GM18909 (cell line): Measurements from ENCODE around the gene CACFD1.

Experiments
- ATAC-seq: cut with Tn5 transposase; IDR thresholded peaks from one replicate; pipeline ENCODE4 v1.9.1; 2021; ENCODE audit warnings: mild to moderate bottlenecking; ENCODE audit not compliant: unreplicated experiment, poor library complexity

The CACFD1 gene

GRCh38 chr9:133459476-133460404 is at the start of gene CACFD1:
TSS of gene CACFD1 (plus strand) at chr9:133459978. CDS start at chr9:133460067, 89 bp downstream.
- peak; percentile 83 for ATAC-seq

- ATAC-seq: no peak
Measured at GRCh38 chr9:133415170-133415569, 44.6 kb upstream of the CACFD1 start.

GRCh38 chr9:133417541-133418461 is 42.0 kb upstream of the CACFD1 start, which contains the start of gene REXO4:
TSS of gene REXO4 (minus strand) at chr9:133418010. CDS start at chr9:133417844, 166 bp downstream.
- peak; percentile 76 for ATAC-seq

GRCh38 chr9:133419005-133419404 is 40.8 kb upstream of the CACFD1 start:
- no peak for ATAC-seq

GRCh38 chr9:133420392-133420827 is 39.4 kb upstream of the CACFD1 start:
- ATAC-seq: no peak

- peak; percentile 39 for ATAC-seq
Measured at GRCh38 chr9:133421615-133422542, 37.9 kb upstream of the CACFD1 start, which contains the start of gene ADAMTS13. TSS of gene ADAMTS13 (plus strand) at chr9:133422367. CDS start at chr9:133422444, 77 bp downstream.

- no peak for ATAC-seq
Measured at GRCh38 chr9:133423216-133423615, 36.6 kb upstream of the CACFD1 start.

- ATAC-seq: no peak
Measured at GRCh38 chr9:133424187-133424586, 35.6 kb upstream of the CACFD1 start.

GRCh38 chr9:133425049-133425632 is 34.6 kb upstream of the CACFD1 start:
- ATAC-seq: no peak

GRCh38 chr9:133426011-133426410 is 33.8 kb upstream of the CACFD1 start:
- ATAC-seq: no peak

GRCh38 chr9:133427658-133428348 is 32.0 kb upstream of the CACFD1 start:
- ATAC-seq: no peak

GRCh38 chr9:133428617-133429101 is 31.1 kb upstream of the CACFD1 start:
- ATAC-seq: no peak

- no peak for ATAC-seq
Measured at GRCh38 chr9:133429214-133429613, 30.6 kb upstream of the CACFD1 start.

GRCh38 chr9:133429641-133430161 is 30.1 kb upstream of the CACFD1 start:
- ATAC-seq: no peak

GRCh38 chr9:133430244-133430643 is 29.5 kb upstream of the CACFD1 start:
- ATAC-seq: no peak

- ATAC-seq: no peak
Measured at GRCh38 chr9:133433351-133433843, 26.4 kb upstream of the CACFD1 start.

GRCh38 chr9:133436681-133437080 is 23.1 kb upstream of the CACFD1 start:
- no peak for ATAC-seq
